ENCODE results near the gene KLHL30.

The KLHL30 gene

DNA sequence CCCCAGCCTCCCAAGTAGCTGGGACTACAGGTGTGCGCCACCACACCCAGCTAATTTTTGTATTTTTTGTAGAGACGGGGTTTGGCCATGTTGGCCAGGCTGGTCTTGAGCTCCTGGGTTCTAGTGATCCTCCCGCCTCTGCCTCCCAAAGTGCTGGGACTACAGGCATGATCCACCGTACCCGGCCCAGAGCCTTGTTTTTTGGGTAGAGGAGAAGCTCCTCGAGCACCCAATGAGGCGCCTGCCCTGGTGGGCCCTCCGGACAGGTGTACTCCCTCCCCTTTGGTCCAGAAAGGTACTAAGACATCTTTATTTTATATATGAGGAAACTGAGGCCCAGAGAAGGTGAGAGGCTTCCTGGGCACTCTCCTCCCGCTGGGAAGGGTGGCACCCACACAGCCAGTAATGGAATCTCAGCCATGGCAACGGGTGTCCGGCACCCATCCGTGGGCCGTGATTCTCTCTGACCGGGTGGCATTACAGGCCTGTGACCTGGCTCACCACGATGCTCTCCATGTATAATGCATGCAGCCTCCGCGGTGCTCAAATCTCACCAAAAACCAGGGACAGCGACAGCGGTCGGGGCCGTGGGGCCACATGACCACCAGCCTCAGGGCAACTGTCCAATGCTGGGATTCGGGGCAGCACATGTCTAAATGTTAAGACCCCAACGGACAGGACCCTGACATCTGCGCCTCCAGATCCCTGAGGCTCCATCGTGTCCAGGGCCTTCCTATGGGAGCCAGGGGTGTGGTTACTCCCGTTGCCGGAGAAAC lies 16.8 kb upstream of the KLHL30 start:
- no peak for DNase-seq

DNA sequence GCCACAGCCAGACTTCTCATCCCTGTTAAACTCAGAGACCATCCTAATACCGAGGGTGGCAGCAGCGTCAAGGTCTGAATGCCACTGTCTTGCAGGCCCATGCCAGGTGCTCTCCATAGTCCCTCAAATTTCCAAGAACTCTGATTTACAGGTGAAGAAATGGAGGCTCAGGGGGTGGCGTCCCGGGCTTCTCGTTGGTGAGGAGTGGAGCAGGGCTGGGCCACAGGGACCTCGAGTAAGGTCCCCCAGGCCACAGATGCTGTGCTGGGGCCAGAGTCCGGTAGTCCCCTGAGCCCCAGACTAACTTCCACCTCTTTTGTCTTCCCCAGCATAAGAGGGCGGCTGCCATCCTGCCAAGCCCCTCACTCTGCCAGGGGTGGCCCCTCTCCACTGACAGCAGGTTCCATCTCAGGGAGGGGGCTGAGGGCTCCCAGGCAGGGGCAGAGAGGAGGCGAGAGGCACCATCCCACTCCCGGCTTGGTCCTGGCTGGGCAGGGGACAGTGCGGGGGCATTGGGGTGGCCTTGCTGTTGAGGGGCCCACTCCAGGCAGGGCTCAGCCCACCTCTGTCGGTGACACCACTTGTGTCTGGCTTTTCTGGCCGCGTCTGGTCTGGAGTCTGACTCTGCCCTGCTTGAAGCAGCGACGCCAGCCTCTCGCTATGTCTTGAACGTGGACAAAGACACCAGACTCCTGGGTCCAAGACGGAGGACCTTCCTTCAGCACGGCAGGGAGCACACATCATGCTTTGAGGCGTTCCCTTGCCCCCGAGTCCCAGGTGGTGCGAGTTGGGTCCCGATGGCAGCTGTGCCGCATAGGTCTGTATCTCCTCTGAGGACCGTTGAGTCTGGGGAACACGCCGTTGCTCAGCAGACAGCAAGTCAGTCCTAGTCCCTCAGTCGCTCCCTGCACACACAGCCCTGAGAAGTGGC lies 15.9 kb upstream of the KLHL30 start:
- no peak for DNase-seq

DNA sequence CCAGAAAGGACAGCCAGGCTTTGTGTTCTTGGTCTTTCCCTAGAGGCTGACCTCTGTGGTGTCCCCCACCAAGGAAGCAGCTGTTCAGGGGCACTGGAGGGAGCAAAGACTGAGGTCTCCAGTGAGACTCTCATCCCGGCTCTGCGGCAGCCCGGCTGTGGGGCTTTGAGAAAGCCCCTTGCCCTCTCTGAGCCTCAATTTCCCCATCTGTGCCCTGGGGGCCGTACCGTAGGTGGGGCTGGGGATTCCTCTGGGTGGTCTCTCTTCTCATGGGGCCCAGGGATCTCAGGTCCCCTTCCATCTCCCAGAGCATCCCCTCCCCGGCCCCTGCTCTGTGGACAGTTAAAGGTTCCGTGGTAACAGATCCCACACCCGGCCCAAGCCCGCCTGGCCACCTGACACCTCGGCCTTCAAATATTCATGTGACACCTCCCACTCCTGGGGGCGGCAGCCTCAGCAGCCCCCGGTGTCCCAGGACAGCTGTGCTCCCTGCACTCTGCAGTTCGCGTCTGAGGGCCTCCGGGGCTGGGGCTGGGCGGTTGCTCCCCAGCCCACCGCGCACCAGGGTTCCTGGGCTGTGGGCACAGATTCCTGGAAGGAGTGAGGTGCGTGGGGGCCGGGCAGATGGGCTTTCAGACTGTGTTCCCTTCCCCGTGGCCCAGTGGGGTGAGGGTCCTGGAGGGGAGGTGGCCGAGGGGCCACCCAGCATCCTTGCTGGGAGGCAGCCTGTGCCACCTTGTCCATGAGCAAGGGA lies 15.1 kb upstream of the KLHL30 start:
- DNase-seq: no peak

DNA sequence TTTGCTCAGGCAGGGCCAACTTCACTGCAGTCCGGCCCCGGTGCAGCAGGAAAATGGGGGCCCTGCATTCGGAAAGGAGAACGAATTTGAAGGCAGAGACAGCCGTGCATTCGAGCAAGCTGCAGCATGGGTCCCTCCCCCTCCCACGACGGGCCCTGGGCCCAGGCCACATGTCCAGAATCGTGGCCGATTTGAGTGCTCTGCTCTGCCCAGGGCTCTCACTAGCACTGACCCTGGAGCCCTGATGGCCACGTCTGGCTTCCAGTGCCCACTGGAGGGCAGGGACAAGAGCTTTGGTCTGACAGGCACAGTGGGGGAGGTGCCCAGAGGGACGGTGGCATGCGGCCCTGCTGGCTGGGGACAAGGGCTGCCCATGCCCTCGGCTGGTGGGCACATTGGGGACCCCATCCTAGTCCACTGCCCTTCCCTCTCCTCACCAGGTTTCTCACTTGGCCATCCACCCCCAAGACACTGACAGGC lies 14.4 kb upstream of the KLHL30 start:
- no peak for DNase-seq

DNA sequence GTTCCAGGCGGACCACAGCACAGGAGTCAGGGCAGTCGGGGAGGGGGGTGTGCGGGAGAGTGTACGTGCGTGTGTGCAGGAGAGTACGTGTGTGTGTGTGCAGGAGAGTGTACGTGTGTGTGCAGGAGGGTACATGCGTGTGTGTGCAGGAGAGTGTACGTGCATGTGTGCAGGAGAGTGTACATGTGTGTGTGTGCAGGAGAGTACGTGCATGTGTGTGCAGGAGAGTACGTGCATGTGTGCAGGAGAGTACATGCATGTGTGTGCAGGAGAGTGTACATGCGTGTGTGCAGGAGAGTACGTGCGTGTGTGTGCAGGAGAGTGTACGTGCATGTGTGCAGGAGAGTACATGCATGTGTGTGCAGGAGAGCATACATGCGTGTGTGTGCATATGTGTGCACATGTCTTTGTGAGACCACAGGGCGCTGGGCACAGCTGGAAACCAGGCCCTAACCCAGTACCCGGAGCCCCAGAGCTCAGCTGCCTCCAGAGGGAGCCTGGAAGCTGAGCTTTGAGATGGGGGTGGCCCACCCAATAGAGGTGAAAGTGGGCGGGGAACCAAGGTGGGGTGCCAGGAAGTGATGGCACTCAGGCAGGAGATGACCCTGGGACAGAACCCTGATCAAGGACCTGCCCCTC lies 13.9 kb upstream of the KLHL30 start:
- DNase-seq: no peak

DNA sequence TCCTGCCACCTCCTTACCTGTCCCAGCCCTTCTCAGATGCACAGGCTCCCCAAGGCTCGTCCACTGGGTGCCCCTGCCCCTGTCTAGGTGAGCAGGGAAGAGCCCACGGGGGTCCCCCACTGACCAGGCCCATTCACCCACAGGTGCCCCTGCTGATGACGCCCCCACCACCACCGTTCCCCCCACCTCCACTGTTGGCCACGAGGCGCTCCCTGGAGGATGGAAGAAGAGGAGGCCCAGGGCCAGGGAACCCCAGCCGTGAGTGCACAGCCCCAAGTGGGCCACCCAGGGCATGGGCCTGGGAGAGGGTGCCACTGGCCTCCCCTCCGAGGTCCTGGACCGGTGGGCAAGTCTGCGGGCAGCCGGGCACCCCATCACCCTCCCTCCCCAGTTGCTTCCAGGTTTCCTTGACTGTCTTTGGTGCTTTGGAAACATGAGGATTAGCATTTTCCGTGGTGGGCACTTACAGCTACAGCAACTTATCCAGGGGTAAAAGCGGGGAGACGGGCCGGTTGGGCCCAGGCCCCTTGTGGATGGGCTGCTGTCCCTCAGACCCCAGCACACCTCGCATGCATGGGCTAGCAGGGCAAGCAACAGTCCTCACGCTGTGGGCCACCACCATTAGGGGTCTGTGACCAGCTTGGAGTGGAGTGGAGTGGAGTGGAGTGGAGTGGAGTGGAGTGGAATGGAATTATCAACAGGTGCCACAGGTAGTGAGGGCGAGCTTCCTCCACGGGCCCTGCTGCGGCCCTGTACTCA lies 13.2 kb upstream of the KLHL30 start:
- DNase-seq: no peak

DNA sequence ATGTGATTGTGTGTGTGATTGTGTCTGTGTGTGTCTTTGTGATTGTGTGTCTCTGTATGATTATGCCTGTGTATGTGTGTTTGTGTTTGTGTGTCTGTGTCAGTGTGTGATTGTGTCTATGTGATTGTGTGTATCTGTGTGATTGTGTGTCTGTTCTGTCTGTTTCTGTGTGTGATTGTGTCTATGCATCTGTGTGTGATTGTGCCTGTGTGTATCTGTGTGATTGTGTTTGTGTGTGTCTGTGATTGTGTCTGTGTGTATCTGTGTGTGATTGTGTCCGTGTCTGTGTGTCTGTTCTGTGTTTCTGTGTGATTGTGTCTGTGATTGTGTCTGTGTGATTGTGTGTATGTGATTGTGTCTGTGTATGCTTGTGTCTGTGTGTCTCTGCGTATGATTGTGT lies 12.1 kb upstream of the KLHL30 start:
- no peak for DNase-seq

DNA sequence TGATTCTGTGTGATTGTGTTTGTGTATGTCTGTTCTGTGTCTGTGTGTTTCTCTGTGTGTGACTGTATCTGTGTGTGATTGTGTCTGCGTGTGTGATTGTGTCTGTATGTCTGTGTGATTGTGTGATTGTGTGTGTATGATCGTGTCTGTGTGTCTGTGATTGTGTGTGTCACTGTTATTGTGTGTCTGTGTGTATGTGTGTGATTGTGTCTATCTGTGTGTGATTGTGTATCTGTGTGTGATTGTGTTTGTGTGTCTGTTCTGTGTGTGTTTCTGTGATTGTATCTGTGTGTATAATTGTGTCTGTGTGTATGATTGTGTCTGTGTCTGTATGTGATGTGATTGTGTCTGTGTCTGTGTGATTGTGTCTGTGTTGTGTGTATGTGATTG lies 11.7 kb upstream of the KLHL30 start:
- no peak for DNase-seq

DNA sequence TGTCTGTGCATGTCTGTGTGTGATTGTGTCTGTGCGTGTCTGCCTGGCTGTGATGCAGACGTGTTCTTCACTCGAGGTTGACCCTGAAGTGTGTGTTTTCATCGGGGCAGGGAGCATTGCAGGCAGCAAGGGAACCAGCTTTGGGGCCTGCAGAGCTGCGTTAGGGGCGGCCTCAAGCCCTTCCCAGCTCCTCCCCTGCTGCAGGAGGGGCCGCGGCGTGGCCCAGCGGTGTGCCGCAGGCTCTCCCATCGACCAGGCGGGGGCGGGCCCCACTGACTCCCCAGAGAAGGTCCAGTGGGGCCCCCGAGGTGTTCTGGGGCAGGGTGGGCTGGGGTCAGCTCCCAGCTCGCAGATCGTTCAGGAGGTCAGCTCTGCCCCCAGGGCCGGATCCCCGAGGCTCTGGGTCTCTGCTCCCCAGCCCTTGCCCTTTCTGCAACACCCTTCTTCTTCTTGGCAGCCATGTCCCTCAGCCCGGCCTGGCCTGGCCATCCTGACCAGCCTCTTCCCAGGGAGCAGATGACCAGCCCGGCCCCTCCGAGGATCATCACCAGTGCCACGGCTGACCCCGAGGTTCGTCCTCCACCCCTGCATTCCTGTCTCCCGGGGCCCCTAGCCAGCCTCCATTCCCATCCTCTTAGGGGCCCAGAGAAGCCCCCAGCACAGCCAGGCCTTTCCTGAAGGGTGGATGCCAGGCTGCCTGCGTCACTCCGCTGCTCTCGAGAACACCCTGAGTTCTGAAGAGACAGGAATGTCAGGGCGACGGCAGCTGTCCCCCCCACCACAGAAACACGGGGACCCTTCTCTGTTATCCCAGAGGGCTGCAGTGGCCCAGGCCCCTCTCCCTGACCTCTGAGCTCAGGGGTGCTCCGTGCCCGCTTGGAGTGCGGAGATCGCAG lies 11.1 kb upstream of the KLHL30 start:
- no peak for DNase-seq

DNA sequence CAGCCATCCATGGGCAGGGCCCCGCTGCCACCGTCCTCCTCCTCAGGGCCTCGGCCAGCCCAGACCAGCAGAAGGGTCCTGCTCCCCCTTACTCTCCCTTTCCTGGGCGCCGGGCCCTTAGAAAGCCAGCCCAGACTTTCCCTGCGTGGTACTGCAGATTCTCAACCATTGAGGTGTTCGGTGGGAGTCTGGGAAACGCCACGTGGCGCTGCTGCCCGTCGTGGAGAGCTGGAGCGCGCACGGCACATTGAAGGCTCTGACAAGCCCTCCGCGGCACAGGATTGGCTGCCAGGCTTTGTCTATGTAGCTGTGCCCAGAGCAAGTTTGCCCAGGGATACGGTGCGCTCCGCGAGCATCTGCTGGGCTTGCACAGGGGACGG lies 10.4 kb upstream of the KLHL30 start:
- no peak for DNase-seq

DNA sequence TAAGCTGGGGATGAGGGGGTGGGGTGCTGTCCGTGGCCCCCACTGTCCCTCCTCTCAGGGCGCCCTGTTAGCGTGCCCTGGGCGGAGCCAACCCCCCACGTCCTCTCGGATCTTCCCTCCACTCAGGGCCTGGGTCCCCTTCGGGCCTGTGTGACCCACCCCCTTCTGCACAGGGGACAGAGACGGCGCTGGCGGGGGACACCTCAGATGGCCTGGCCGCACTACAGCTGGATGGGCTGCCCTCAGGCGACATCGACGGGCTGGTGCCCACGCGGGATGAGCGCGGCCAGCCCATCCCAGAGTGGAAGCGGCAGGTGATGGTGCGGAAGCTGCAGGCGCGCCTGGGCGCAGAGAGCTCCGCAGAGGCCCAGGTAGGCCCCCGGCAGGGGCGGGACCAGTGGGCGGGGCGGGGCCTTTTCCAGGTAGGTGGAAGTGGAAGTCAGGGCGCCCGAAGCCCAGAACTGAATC lies 9.9 kb upstream of the KLHL30 start:
- no peak for DNase-seq

DNA sequence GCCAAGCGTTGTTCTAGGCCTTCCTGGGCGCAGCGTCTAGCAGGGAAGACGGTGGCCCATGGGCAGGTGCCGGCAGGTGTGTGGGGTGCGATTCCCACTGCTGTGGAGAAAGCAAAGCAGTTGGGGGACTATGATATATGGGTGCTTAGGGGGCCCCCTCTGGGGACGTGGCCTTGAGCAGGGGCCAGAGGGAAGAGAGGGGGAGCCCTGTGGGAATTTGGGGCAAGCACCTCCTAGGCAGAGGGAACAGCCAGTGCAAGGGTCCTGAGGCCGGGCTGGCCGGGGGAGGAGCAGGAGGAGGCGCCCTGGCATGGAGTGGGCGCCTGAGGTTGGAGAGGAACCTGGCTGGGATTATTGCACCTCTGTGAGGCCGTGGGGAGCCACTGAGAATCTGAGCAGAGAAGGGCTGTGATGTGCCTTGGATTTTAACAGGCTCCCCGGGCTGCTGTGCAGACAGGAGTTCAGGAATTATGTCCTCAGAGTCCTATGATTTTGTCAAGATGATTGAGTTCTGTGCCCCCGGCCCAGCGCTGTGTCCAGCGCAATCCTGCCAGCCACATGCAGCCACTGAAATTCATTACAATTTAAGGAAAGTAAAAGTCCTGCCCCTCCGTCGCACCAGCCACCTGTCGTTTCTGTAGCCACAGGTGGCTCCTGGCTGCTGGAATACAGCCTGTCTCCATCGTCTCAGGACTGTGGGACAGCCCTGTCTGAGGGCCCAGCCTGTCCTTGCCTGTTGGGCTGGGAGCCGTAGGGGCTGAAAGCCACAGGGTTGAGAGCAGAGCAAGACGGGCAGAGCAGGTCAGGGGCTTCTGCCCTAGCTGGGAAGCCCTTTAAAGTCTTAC lies 9.1 kb upstream of the KLHL30 start:
- DNase-seq: no peak

DNA sequence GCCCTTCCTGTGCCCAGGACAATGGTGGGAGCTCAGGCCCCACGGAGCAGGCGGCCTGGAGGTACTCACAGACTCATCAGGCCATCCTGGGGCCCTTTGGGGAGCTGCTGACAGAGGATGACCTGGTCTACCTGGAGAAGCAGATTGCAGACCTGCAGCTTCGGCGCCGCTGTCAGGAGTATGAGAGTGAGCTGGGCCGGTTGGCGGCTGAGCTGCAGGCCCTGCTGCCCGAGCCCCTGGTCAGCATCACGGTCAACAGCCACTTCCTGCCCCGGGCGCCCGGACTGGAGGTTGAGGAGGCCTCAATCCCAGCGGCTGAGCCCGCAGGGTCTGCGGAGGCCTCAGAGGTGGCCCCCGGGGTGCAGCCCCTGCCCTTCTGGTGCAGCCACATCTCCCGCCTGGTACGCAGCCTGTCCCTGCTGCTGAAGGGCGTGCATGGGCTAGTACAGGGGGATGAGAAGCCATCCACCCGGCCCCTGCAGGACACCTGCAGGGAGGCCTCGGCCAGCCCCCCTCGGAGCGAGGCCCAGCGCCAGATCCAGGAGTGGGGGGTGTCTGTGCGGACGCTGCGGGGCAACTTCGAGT lies 8.3 kb upstream of the KLHL30 start:
- no peak for DNase-seq

DNA sequence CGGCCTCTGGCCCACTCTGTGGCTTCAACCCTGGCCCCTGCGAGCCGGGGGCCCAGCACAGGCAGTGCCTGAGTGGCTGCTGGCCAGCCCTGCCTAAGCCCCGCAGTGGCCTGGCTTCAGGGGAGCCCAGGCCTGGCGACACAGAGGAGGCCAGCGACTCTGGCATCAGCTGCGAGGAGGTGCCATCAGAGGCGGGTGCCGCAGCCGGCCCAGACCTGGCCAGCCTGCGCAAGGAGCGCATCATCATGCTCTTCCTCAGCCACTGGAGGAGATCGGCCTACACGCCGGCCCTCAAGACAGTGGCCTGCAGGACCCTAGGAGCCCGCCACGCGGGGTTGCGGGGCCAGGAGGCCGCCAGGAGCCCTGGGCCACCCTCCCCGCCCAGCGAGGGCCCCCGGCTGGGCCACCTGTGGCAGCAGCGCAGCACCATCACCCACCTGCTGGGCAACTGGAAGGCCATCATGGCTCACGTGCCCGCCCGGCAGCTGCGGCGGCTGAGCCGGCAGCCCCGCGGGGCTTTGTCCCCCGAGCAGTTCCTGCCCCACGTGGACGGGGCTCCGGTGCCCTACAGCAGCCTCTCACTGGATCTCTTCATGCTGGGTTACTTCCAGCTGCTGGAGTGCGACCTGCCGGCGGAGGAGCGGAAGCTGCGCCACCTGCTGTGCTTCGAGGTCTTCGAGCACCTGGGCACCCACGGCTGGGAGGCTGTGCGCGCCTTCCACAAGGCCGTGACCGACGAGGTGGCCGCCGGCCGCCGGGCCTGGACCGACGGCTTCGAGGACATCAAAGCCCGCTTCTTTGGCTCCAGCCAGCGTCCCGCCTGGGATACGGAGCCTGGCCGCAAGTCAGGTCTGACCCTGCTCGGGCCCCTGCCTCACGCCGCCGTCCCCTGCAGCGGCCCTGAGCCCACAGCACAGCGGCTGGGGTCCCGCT lies 7.5 kb upstream of the KLHL30 start:
- no peak for DNase-seq

DNA sequence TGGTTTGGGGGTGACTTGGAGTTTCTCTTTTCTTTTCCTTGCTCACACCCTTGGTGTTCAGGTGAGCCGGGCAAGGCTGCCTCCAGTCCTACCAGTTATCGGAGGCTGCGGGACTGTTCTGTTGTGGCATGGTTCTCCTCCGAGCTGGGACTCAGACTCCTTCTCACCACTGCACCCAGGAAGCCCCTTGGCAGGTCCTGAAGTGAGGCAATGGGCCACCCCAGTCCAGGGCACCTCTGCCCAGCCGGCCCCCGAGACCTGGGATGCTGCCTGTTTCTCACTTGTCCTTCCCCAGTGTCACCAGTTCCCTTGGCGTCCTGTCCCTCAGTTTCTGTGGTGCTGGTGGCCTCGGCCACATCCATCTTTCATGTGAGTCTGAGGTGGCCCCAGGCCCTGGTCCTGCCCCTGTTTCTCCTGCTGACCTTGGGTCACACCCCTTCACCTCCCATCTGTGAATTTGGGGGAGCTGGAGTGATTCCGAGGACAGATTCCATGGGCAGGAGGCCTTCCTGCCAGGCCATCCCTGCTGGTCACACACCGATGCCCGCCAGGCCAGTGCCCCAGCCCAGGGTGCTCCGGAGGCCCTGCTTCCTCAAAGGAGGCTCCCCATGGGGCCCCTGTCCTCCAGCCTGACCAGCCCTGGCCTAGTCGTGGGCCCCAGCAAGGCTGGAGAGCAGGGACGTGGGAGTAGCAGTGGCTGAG lies 6.6 kb upstream of the KLHL30 start:
- no peak for DNase-seq

DNA sequence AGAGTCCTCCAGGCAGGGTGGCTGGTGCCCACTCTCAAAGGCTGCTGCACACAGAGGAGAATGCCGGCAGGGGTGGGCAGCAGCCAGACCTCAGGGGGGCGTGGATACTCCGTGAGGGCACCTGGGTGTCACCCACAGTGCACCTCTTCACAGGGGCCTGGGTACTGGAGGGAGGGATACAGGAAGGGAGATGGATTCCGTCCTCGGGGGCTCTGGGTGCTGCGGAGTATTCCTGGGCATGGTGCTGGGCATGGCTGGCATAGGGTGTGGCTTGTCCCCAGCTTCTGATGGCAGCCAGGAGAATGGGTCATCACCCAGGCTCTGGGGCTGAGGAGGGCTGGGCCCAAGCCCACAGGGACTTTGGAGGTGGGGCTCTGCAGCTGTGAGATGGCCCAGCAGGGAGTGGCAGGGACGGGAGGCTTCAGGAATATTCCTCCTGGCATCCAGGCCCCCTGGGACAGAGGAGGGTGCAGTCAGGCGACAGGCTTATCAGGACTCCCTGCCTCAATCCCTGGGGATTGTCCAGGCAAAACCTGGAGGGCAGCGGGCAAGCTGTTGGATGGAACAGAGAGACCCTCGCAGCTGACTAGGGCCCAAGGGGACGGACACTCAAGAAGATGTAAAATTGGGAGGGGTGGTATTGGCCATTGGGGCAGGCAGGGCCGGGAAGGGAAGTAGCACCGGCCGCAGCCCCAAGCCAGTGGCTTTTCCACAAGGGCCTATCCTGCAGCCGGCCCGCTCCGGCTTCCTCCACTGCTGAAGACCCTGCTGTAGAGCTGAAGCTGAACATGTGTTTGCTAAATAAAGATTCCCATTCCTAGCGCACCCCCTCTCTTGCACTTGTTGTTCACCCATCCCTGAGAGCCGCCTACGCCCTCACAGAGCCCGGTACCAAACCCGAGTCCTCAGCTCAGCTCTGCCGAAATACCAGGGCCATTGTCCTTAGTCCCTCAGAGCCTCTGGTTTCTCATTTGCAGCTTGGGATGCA lies 5.7 kb upstream of the KLHL30 start:
- no peak for DNase-seq
